Measurements from ENCODE around the gene SCIN. TPM values are rescaled to one million over a fixed set of nuclear protein-coding genes. Genes with fewer than 3 reads are reported as not detected.
A peak's percentile ranks its signal among the peaks of the same experiment; 100 is the strongest.
"Not testable (repeated sequence)": the region's sequence is repeated elsewhere in the genome, so short reads cannot be mapped to it uniquely, and the experiment has no call there.

SCIN gene
- total RNA-seq, 1 donor from 2014 or later = 3.3 TPM

DNA sequence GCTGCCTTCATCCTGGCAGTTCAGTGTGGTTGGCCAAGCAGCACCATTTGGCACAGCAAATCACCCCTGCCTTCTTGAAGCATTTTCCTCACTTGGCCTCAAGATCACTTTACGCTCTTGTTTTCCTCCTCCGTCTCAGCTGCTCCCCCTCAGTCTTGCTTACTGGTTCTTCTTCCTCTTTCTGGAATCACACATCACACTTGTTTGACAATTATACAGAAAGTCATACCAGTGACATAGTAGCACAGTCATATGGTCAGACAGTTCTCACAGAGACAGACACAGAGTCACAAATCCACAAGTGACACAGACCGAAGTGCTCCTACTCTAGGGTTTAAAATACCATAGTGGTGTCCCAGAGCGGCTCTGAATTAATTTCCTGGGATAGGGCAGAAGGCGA lies 73.1 kb downstream of the SCIN start:
- no peaks in the 10 kb centered on the region for H3K36me3 Mint-ChIP-seq
- no peak overlapping the region for H3K4me3 Mint-ChIP-seq
- peaks cover 32% of the 10 kb centered on the region for H3K4me1 Mint-ChIP-seq
- H3K27me3 Mint-ChIP-seq (ENCODE audit: low read depth) = no peaks in the 10 kb centered on the region
- H3K9me3 Mint-ChIP-seq = no peaks in the 10 kb centered on the region
- TF ChIP-seq, protein P1, sequence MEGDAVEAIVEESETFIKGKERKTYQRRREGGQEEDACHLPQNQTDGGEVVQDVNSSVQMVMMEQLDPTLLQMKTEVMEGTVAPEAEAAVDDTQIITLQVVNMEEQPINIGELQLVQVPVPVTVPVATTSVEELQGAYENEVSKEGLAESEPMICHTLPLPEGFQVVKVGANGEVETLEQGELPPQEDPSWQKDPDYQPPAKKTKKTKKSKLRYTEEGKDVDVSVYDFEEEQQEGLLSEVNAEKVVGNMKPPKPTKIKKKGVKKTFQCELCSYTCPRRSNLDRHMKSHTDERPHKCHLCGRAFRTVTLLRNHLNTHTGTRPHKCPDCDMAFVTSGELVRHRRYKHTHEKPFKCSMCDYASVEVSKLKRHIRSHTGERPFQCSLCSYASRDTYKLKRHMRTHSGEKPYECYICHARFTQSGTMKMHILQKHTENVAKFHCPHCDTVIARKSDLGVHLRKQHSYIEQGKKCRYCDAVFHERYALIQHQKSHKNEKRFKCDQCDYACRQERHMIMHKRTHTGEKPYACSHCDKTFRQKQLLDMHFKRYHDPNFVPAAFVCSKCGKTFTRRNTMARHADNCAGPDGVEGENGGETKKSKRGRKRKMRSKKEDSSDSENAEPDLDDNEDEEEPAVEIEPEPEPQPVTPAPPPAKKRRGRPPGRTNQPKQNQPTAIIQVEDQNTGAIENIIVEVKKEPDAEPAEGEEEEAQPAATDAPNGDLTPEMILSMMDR (IDR thresholded peaks at IDR 0.05; ENCODE audit: unreplicated experiment) = no peak
- no peak for DNase-seq (ENCODE audit: low spot score in 2 of 2, unreplicated experiment in 2 of 2)
- no peak overlapping the region for H3K27ac Mint-ChIP-seq

DNA sequence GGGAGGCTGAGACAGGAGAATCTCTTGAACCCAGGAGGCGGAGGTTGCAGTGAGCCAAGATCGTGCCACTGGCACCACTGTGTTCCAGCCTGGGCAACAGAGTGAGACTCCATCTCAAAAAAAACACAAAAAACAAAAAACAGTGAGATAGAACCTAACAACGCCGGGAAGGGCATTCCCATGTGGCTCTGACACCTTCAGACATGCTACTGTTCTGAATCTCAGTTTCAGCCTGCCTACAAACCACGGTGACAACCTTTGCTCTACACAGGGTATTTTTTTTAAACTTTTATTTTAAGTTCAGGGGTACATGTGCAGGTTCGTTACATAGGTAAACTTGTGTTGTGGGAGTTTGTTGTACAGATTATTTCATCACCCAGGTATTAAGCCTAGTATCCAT lies 74.7 kb downstream of the SCIN start:
- H3K27ac Mint-ChIP-seq; H3K4me3 Mint-ChIP-seq; H3K9me3 Mint-ChIP-seq; H3K27me3 Mint-ChIP-seq (ENCODE audit: low read depth); H3K36me3 Mint-ChIP-seq; DNase-seq (ENCODE audit: low spot score in 2 of 2, unreplicated experiment in 2 of 2): not testable (repeated sequence)
- peaks cover 35% of the 10 kb centered on the region for H3K4me1 Mint-ChIP-seq

DNA sequence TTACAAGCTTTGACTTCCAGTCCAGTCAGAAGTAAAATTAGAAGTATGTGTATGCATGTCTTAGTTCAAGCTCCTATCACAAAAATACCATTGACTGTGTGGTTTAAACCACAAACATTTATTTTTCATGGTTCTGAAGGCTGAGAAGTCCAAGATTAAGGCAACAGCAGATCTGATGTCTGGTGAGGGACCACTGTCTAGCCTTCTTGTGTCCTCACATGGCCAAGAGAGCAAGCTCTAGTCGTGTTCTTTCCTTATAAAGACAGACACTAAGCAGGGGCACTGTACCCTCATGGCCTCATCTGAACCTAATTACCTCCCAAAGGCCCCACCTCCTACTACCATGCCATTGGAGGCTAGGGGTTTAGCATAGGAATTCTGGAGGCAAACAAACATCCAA lies 75.6 kb downstream of the SCIN start:
- H3K27ac Mint-ChIP-seq = no peak overlapping the region
- TF ChIP-seq, protein P1 (IDR thresholded peaks at IDR 0.05; ENCODE audit: unreplicated experiment) = no peak
- no peaks in the 10 kb centered on the region for H3K36me3 Mint-ChIP-seq
- H3K4me1 Mint-ChIP-seq = peaks cover 36% of the 10 kb centered on the region
- no peaks in the 10 kb centered on the region for H3K9me3 Mint-ChIP-seq
- no peak for DNase-seq (ENCODE audit: low spot score in 2 of 2, unreplicated experiment in 2 of 2)
- H3K4me3 Mint-ChIP-seq = no peak overlapping the region
- no peaks in the 10 kb centered on the region for H3K27me3 Mint-ChIP-seq (ENCODE audit: low read depth)

DNA sequence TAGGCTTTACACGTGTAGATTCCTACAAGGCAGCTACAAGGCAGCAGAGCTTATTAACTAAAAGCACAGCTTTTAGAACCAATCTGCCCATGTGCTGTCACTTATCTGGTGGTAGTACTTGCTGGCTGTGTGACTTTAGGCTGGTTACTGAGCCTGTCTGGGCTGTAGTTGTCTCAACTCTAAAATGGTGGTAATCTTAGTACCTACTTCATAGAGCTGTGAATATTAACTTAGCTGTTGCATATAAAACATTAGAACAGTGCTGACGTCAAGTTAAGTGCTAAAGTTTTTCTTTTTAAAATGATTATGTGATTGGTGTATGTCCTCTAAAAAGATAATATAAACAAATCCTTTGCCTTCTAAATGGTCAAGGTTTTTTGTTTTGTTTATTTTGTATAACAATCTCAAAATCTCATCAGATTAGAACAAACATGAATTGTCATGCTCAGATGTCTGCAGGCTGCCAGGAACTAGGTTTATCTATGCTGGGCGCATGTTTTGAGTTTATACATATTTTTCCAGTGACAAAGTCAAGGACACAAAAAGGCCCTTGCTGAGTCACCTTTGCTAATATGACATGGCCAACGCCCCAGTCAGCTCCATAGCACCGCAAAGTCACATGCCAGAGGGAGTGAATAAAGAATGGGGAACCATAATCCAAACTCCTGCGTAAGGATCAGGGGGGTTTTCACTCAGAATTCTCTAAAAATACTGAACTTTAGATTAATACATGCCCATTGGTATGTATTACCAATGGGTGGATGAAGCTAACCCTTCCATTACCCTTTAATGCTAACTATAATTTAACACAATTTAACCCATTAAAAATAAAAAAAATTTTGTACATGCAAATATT lies 77.1 kb downstream of the SCIN start:
- Mint-ChIP-seq H3K27me3 (ENCODE audit: low read depth) (no peaks in the 10 kb centered on the region), H3K4me1 (peaks cover 48% of the 10 kb centered on the region), H3K4me3 (no peak overlapping the region), H3K9me3 (no peaks in the 10 kb centered on the region), H3K36me3 (no peaks in the 10 kb centered on the region), H3K27ac (peak overlapping the region; percentile 53)
- TF ChIP-seq, protein P1 (IDR thresholded peaks at IDR 0.05; ENCODE audit: unreplicated experiment) = no peak
- DNase-seq (ENCODE audit: low spot score in 2 of 2, unreplicated experiment in 2 of 2) = no peak

DNA sequence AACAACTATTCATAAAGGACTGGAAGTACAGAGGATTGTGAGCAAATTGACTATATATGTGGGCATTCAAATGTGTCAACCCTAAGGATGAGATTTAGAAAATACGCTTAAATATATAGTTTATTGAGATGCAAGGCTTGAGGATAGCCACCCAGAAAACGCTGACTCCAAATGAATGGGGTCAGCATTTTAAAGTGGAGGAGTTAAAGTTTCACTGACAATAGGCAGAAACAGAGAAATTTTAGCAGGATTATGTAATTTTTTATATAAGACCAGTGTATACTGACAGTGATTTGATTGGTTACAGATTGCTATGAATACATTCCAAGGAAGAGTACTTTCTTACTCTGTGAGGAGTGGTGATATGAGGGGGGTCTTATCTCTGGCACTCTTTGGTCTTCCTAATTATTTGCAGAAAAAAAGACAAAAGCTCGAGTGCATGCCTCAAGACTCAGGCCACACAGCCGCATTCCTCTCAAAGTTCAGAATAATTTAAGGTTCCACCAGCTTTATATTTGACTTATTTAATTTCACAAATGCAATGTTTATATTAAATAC lies 78.3 kb downstream of the SCIN start:
- no peak for DNase-seq (ENCODE audit: low spot score in 2 of 2, unreplicated experiment in 2 of 2)
- no peak overlapping the region for H3K4me3 Mint-ChIP-seq
- H3K4me1 Mint-ChIP-seq = peaks cover 60% of the 10 kb centered on the region
- H3K27ac Mint-ChIP-seq = peak overlapping the region; percentile 76
- no peaks in the 10 kb centered on the region for H3K9me3 Mint-ChIP-seq
- H3K36me3 Mint-ChIP-seq = no peaks in the 10 kb centered on the region
- TF ChIP-seq, protein P1 (IDR thresholded peaks at IDR 0.05; ENCODE audit: unreplicated experiment) = no peak
- H3K27me3 Mint-ChIP-seq (ENCODE audit: low read depth) = no peaks in the 10 kb centered on the region

DNA sequence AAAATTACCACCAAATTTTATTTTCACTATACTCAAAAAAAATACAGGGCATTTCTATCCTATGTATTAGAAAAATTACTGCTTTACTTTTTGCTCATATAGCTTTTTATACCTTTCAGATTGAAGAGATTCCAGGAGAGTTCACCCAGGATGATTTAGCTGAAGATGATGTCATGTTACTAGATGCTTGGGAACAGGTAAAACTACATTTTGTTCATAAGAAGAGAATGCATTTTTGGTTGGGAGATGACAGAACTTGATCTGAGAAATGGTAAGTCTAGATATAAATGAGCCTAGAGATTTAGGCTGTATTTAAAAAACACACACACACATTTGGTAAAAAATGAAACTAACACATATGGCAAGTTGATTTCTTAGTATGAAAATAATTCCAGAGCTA lies 78.8 kb downstream of the SCIN start:
- TF ChIP-seq, protein P1 (IDR thresholded peaks at IDR 0.05; ENCODE audit: unreplicated experiment) = no peak
- H3K4me1 Mint-ChIP-seq = peaks cover 63% of the 10 kb centered on the region
- no peaks in the 10 kb centered on the region for H3K27me3 Mint-ChIP-seq (ENCODE audit: low read depth)
- no peak overlapping the region for H3K4me3 Mint-ChIP-seq
- peak overlapping the region; percentile 76 for H3K27ac Mint-ChIP-seq
- no peaks in the 10 kb centered on the region for H3K9me3 Mint-ChIP-seq
- H3K36me3 Mint-ChIP-seq = no peaks in the 10 kb centered on the region
- no peak for DNase-seq (ENCODE audit: low spot score in 2 of 2, unreplicated experiment in 2 of 2)

All from mesothelial cell of epicardium (in vitro differentiated cells).